Measurements from ENCODE around the gene PPIE.

- TF ChIP-seq CTCF (IDR thresholded peaks at IDR 0.05) (no peak), POLR2A (IDR thresholded peaks at IDR 0.05; ENCODE audit: low read depth) (no peak), EP300 (IDR thresholded peaks at IDR 0.05) (no peak)
Measured at GRCh38 chr1:39711966-39712340, 26.7 kb upstream of the PPIE start.

Data from esophagus muscularis mucosa (tissue), 4 donors.